IPS-NIHi7 (cell line): ENCODE measurements around the gene PNKP.
"Not testable (repeated sequence)": the region's sequence is repeated elsewhere in the genome, so short reads cannot be mapped to it uniquely, and the experiment has no call there.

ENCODE experiments used
- DNase-seq: peaks from one replicate; pipeline ENCODE4 v3.0.0; 2012; ENCODE audit warnings: mixed read lengths; ENCODE audit errors: extremely low spot score

PNKP gene

GRCh38 chr19:49823472-49823871 lies 43.9 kb downstream of the PNKP start:
- no peak for DNase-seq

DNA sequence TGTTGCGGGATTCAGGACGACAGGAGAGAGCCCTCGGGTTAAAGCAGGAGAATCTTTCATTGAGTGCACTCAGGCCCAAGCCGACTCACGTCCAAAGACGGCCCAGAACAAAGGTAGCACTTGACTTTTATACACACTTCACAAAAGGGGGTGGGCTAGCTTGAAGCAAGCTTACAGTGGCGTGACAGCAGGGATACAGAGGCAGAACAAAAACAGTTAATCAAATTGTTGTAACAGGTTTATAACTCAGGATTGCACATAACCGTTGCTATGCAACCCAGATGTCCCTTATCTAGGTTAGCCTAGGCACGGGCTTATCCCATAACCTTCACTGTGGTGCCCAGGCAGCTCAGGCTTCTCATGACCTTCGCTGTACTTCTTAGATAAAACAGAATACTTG lies 47.3 kb downstream of the PNKP start:
- DNase-seq, result no peak

GRCh38 chr19:49819452-49820115 lies 47.8 kb downstream of the PNKP start:
- not testable (repeated sequence) for DNase-seq

GRCh38 chr19:49818649-49819370 lies 48.6 kb downstream of the PNKP start:
- DNase-seq, result no peak

GRCh38 chr19:49817964-49818648 lies 49.3 kb downstream of the PNKP start, which contains the start of gene MED25:
Gene MED25 (plus strand): TSS chr19:49818289. CDS start chr19:49818342, 53 bp downstream.
- DNase-seq, result peak; percentile 93

- no peak for DNase-seq
Measured at GRCh38 chr19:49816590-49816989, 50.8 kb downstream of the PNKP start.

GRCh38 chr19:49814010-49814409 lies 53.4 kb downstream of the PNKP start:
- DNase-seq, result no peak

- peak; percentile 89 for DNase-seq
Measured at GRCh38 chr19:49812997-49813861, 54.1 kb downstream of the PNKP start, which contains the start of gene FUZ. Gene FUZ (minus strand): TSS chr19:49813292. CDS start chr19:49813106, 186 bp downstream.

- DNase-seq, result no peak
Measured at GRCh38 chr19:49812452-49812996, 54.9 kb downstream of the PNKP start.

- DNase-seq, result no peak
Measured at GRCh38 chr19:49811328-49811727, 56.0 kb downstream of the PNKP start.
